ENCODE results near the gene KAZN.

GRCh38 chr1:14872762-14873161, 274.3 kb downstream of the KAZN start:
- TF ChIP-seq POLR2A (IDR thresholded peaks at IDR 0.05), result no peak
- TF ChIP-seq, protein P1, sequence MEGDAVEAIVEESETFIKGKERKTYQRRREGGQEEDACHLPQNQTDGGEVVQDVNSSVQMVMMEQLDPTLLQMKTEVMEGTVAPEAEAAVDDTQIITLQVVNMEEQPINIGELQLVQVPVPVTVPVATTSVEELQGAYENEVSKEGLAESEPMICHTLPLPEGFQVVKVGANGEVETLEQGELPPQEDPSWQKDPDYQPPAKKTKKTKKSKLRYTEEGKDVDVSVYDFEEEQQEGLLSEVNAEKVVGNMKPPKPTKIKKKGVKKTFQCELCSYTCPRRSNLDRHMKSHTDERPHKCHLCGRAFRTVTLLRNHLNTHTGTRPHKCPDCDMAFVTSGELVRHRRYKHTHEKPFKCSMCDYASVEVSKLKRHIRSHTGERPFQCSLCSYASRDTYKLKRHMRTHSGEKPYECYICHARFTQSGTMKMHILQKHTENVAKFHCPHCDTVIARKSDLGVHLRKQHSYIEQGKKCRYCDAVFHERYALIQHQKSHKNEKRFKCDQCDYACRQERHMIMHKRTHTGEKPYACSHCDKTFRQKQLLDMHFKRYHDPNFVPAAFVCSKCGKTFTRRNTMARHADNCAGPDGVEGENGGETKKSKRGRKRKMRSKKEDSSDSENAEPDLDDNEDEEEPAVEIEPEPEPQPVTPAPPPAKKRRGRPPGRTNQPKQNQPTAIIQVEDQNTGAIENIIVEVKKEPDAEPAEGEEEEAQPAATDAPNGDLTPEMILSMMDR (IDR thresholded peaks at IDR 0.05), result no peak

Data from testis (tissue), 2 donors.